ENCODE results near the gene SLC47A2.

DNA sequence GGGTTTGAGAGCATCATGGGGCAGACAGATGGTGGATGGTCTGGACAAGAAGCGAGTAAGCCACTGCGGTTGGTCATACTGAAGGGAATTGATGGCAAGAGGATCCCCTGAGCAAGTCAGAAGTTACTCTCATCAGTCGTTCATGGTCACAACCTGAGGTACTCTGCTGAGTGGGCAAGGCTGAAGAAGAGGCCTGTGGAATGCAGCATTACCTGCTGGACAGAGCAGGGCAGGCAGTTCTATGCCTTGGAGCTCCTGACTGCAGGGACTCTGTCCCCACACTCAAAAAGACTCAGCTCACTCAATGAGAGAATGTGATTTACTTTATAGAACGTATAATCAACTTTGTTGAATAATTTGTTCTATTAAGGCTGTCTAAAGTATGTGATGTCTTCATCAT lies 39.5 kb downstream of the SLC47A2 start:
- TF ChIP-seq, protein P1, sequence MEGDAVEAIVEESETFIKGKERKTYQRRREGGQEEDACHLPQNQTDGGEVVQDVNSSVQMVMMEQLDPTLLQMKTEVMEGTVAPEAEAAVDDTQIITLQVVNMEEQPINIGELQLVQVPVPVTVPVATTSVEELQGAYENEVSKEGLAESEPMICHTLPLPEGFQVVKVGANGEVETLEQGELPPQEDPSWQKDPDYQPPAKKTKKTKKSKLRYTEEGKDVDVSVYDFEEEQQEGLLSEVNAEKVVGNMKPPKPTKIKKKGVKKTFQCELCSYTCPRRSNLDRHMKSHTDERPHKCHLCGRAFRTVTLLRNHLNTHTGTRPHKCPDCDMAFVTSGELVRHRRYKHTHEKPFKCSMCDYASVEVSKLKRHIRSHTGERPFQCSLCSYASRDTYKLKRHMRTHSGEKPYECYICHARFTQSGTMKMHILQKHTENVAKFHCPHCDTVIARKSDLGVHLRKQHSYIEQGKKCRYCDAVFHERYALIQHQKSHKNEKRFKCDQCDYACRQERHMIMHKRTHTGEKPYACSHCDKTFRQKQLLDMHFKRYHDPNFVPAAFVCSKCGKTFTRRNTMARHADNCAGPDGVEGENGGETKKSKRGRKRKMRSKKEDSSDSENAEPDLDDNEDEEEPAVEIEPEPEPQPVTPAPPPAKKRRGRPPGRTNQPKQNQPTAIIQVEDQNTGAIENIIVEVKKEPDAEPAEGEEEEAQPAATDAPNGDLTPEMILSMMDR (IDR thresholded peaks at IDR 0.05): no peak
- TF ChIP-seq POLR2A (IDR thresholded peaks at IDR 0.05): no peak
- no peak for TF ChIP-seq POLR2AphosphoS5 (IDR thresholded peaks at IDR 0.05; ENCODE audit: insufficient read depth in 1 of 2, low read depth in 1 of 2)

Data from vagina (tissue), 2 donors.